GM12891 (cell line): ENCODE results near the gene TMEM220.

ENCODE experiments used
- PAX5 ChIP-seq: IDR thresholded peaks from 2 replicates; pipeline ENCODE4 v1.6.1; 2011; ENCODE audit warnings: low read length, moderate library complexity, mild to moderate bottlenecking; ENCODE audit not compliant: insufficient read depth, severe bottlenecking
- POLR2A ChIP-seq: IDR thresholded peaks from 2 replicates; pipeline ENCODE4 v1.6.1; 2011; ENCODE audit warnings: low read depth, low read length, control low read depth
- POLR2AphosphoS5 ChIP-seq: IDR thresholded peaks from 2 replicates; pipeline ENCODE4 v1.6.1; 2011; ENCODE audit warnings: low read depth, low read length, control low read depth
- POU2F2 ChIP-seq: IDR thresholded peaks from 2 replicates; pipeline ENCODE4 v1.6.1; 2011; ENCODE audit warnings: low read depth, mild to moderate bottlenecking, control low read depth, low read length, moderate library complexity
- TAF1 ChIP-seq: IDR thresholded peaks from 2 replicates; pipeline ENCODE4 v1.6.1; 2011; ENCODE audit warnings: low read depth, low read length, control low read depth

GRCh38 chr17:10773391-10773790, 43.6 kb upstream of the TMEM220 start:
- TF ChIP-seq POLR2A (no peak), POLR2AphosphoS5 (no peak), POU2F2 (no peak), TAF1 (no peak), PAX5 (no peak)
